IMR-90 (cell line): ENCODE measurements around the gene UTF1. TPM values are rescaled to one million over a fixed set of nuclear protein-coding genes. Genes with fewer than 3 reads are reported as not detected.

Experiments used
- ATAC-seq: fragments of 200-7000 bp; cut with Tn5 transposase; 2 replicates; pipeline ENCODE4 v1.9.1; 2020; ENCODE audit warnings: low read depth, mild to moderate bottlenecking, moderate library complexity
- BruUV-seq: library from RNA; stranded (reverse); fragments of 400-500 nt; replicated peaks from 2 replicates; lab custom pipeline; 2021; lab: Mats Ljungman, UMichigan
- CTCF ChIA-PET: fragments of 300-600 bp; formaldehyde crosslinking; extraction: SDS; loops from one replicate; lab custom pipeline; 2021; ENCODE audit warnings: antibody characterized with exemption; lab: Yijun Ruan, JAX
- POLR2A ChIA-PET: fragments of 300-600 bp; sonication (Branson Sonifier 250); formaldehyde crosslinking; loops from one replicate; lab custom pipeline; 2022; ENCODE audit warnings: antibody characterized with exemption; ENCODE audit not compliant: unreplicated experiment; lab: Charles Lee
- DNase-seq: peaks from one replicate; pipeline ENCODE4 v3.0.0; 2013
- H2AFZ ChIP-seq: replicated peaks from 2 replicates; pipeline ENCODE3; 2013; ENCODE audit warnings: low read length, mild to moderate bottlenecking; ENCODE audit not compliant: poor library complexity
- H2AK5ac ChIP-seq: 2 replicates; pipeline ENCODE4 v1.6.1; 2013; ENCODE audit warnings: low read depth, low read length, inconsistent platforms
- H2AK9ac ChIP-seq: replicated peaks from 2 replicates; pipeline ENCODE3; 2013; ENCODE audit warnings: mild to moderate bottlenecking, low read depth, low read length, moderate library complexity; ENCODE audit not compliant: poor library complexity
- H2BK120ac ChIP-seq: 2 replicates; pipeline ENCODE4 v1.6.1; 2013; ENCODE audit warnings: low read depth, low read length, inconsistent platforms
- H2BK15ac ChIP-seq: 3 replicates; pipeline ENCODE4 v1.6.1; 2013; ENCODE audit warnings: low read depth, low read length, inconsistent platforms
- H2BK20ac ChIP-seq: 2 replicates; pipeline ENCODE4 v1.6.1; 2013; ENCODE audit warnings: low read depth, mild to moderate bottlenecking, inconsistent platforms, low read length, moderate library complexity
- H2BK5ac ChIP-seq: 2 replicates; pipeline ENCODE4 v1.6.1; 2013; ENCODE audit warnings: mild to moderate bottlenecking, low read depth, low read length, inconsistent platforms; ENCODE audit not compliant: poor library complexity, severe bottlenecking
- H3K14ac ChIP-seq: replicated peaks from 2 replicates; pipeline ENCODE4 v1.6.1; 2013; ENCODE audit warnings: low read depth, low read length, inconsistent platforms
- H3K18ac ChIP-seq: 2 replicates; pipeline ENCODE4 v1.6.1; 2013; ENCODE audit warnings: low read depth, low read length, control low read depth
- H3K23ac ChIP-seq: 2 replicates; pipeline ENCODE4 v1.6.1; 2013; ENCODE audit warnings: low read depth, low read length, inconsistent platforms
- H3K27ac ChIP-seq: 2 replicates; pipeline ENCODE4 v1.5.1; 2013; ENCODE audit warnings: mild to moderate bottlenecking, control low read depth, low read length; ENCODE audit not compliant: insufficient read depth
- H3K27me3 ChIP-seq: 2 replicates; pipeline ENCODE4 v1.6.1; 2013; ENCODE audit warnings: low read length; ENCODE audit not compliant: control insufficient read depth, insufficient read depth
- H3K36me3 ChIP-seq: 2 replicates; pipeline ENCODE4 v1.6.1; 2013; ENCODE audit warnings: low read length, mixed read lengths; ENCODE audit not compliant: control insufficient read depth, insufficient read depth
- H3K4ac ChIP-seq: 2 replicates; pipeline ENCODE4 v1.6.1; 2013; ENCODE audit warnings: low read depth, low read length, inconsistent platforms
- H3K4me1 ChIP-seq: 2 replicates; pipeline ENCODE4 v1.6.1; 2013; ENCODE audit warnings: low read length, mixed read lengths; ENCODE audit not compliant: control insufficient read depth, insufficient read depth
- H3K4me2 ChIP-seq: 2 replicates; pipeline ENCODE4 v1.6.1; 2013; ENCODE audit warnings: low read depth, mild to moderate bottlenecking, control low read depth, low read length, moderate library complexity
- H3K4me3 ChIP-seq: 2 replicates; pipeline ENCODE4 v1.5.1; 2013; ENCODE audit warnings: low read depth, mild to moderate bottlenecking, control low read depth, low read length, moderate library complexity; ENCODE audit not compliant: insufficient read depth
- H3K56ac ChIP-seq: 2 replicates; pipeline ENCODE4 v1.6.1; 2013; ENCODE audit warnings: low read length, inconsistent platforms; ENCODE audit not compliant: insufficient read depth; ENCODE audit errors: extremely low read depth
- H3K79me1 ChIP-seq, 2 experiments: 2 replicates each; pipeline ENCODE4 v1.6.1; 2013; ENCODE audit warnings: low read length in 2 of 2, inconsistent platforms in 1 of 2, low read depth in 1 of 2
- H3K9ac ChIP-seq: 2 replicates; pipeline ENCODE4 v1.6.1; 2013; ENCODE audit warnings: low read depth, low read length, control low read depth
- H3K9me1 ChIP-seq: 2 replicates; pipeline ENCODE4 v1.6.1; 2013; ENCODE audit warnings: low read length, inconsistent platforms; ENCODE audit not compliant: insufficient read depth
- H3K9me3 ChIP-seq: 2 replicates; pipeline ENCODE4 v1.6.1; 2013; ENCODE audit warnings: low read length; ENCODE audit not compliant: control insufficient read depth, insufficient read depth
- H4K20me1 ChIP-seq: 2 replicates; pipeline ENCODE4 v1.6.1; 2013; ENCODE audit warnings: low read length, inconsistent platforms; ENCODE audit not compliant: insufficient read depth
- H4K5ac ChIP-seq: 2 replicates; pipeline ENCODE4 v1.6.1; 2013; ENCODE audit warnings: mild to moderate bottlenecking, low read depth, low read length, control low read depth
- H4K8ac ChIP-seq, 2 experiments: 2 replicates each; pipeline ENCODE4 v1.6.1; 2013; ENCODE audit warnings: low read depth in 2 of 2, low read length in 2 of 2, control low read depth in 1 of 2, inconsistent platforms in 1 of 2
- H4K91ac ChIP-seq: 2 replicates; pipeline ENCODE4 v1.6.1; 2013; ENCODE audit warnings: low read depth, low read length, inconsistent platforms; ENCODE audit not compliant: insufficient read depth
- BHLHE40 ChIP-seq: fragments of 150-350 bp; IDR thresholded peaks from 2 replicates; pipeline ENCODE4 v1.6.1; 2016; ENCODE audit warnings: mild to moderate bottlenecking, low read depth, low read length
- CEBPB ChIP-seq: IDR thresholded peaks from 2 replicates; pipeline ENCODE4 v1.6.1; 2012; ENCODE audit warnings: low read depth, low read length, improper control_type of control experiment
- FOS ChIP-seq: fragments of 150-350 bp; IDR thresholded peaks from 2 replicates; pipeline ENCODE4 v1.6.1; 2016; ENCODE audit warnings: low read depth, low read length
- MXI1 ChIP-seq: IDR thresholded peaks from 2 replicates; pipeline ENCODE4 v1.6.1; 2012; ENCODE audit warnings: low read depth, mild to moderate bottlenecking, low read length, moderate library complexity, borderline replicate concordance
- RAD21 ChIP-seq: IDR thresholded peaks from 2 replicates; pipeline ENCODE4 v1.6.1; 2012; ENCODE audit warnings: low read length, improper control_type of control experiment
- RCOR1 ChIP-seq: IDR thresholded peaks from 2 replicates; pipeline ENCODE4 v1.6.1; 2012; ENCODE audit warnings: mild to moderate bottlenecking, low read length, improper control_type of control experiment; ENCODE audit not compliant: insufficient replicate concordance
- SMC3 ChIP-seq: fragments of 150-350 bp; IDR thresholded peaks from 2 replicates; pipeline ENCODE4 v1.6.1; 2016; ENCODE audit warnings: low read depth, mild to moderate bottlenecking, antibody characterized with exemption, low read length, moderate library complexity
- WGBS, 2 experiments: methylation state at CpG; one replicate each; pipeline versions ENCODE4 v1.1.5 to v1.1.7; 2013; ENCODE audit warnings: missing lambda C conversion rate in 2 of 2; ENCODE audit not compliant: insufficient read length in 1 of 2; ENCODE audit errors: extremely low coverage in 2 of 2; 5-methylcytosine and 5-hydroxymethylcytosine counted together
- dilution Hi-C: fragments of 300-500 bp; cut with HindIII; formaldehyde crosslinking; loops from one replicate; pipeline ENCODE4 v1.14.3; 2018; ENCODE audit warnings: low sequenced_read_pairs; ENCODE audit not compliant: unreplicated experiment
- in situ Hi-C: fragments of 300-500 bp; cut with MboI; formaldehyde crosslinking; loops from 3 replicates; pipeline ENCODE4 v1.14.3; 2019; ENCODE audit warnings: low sequenced_read_pairs, inconsistent platforms, mixed read lengths
- intact Hi-C: fragments of 100-400 bp; cut with micrococcal nuclease; formaldehyde crosslinking; loops from 2 replicates; pipeline ENCODE4 v1.10.0; 2022
- polyA plus RNA-seq, 3 experiments: library from polyadenylated mRNA; depleted of rRNA; stranded (reverse); fragments of >200 nt; gene quantifications; 2 replicates each; pipeline ENCODE4 v1.2.3, GENCODE V29; 2012; ENCODE audit warnings: low replicate concordance in 1 of 3
- total RNA-seq: library from RNA; depleted of rRNA; stranded (reverse); fragments of >200 nt; gene quantifications from 2 replicates; pipeline ENCODE4 v1.2.3, GENCODE V29; 2012
- TF ChIP-seq, protein P1 (sequence below): conservative IDR thresholded peaks from 2 replicates; pipeline ENCODE4 v1.5.1; 2012; ENCODE audit warnings: mild to moderate bottlenecking, low read depth, low read length, improper control_type of control experiment

The UTF1 gene
- total and polyA plus RNA-seq, 2 of the 4 experiments (the other 2 are of a cell fraction), result not detected

DNA sequence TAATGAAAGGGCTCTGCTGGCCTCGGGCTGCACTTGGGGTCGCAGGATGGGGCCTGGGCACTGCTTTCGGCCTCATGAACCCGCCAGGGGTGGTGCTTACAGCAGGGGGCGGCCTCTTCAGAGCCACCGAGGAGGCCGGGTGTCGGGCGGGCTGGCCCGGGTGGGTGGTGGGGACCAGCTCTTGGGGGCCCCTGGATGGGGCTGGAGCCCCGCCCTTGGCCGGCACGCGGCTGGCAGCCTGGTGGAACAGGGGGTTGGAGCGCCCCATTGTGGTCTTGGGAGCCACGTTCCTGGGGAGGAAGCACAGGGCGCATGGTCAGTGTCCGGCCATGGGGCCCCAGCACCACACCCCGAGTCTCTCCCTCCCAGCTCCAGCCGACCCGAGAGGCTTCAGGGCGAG, 37.8 kb downstream of the UTF1 start:
- dilution Hi-C loops, result no loop called here
- Histone ChIP-seq H2BK20ac (no peak overlapping the region), H3K56ac (no peak overlapping the region), H2AK5ac (no peak overlapping the region), H3K79me1 (no peaks in the 10 kb centered on the region), H2BK120ac (no peak overlapping the region), H2BK15ac (no peak overlapping the region), H3K27me3 (no peaks in the 10 kb centered on the region; the same call in 1 of the 2 replicates), H4K20me1 (no peaks in the 10 kb centered on the region), H3K4me2 (no peak overlapping the region), H3K4ac (no peak overlapping the region), H2AK9ac (no peak overlapping the region), H3K9ac (no peak overlapping the region), H3K18ac (no peak overlapping the region), H3K27ac (no peak overlapping the region), H3K9me1 (no peaks in the 10 kb centered on the region), H2AFZ (no peak overlapping the region), H3K4me3 (no peak overlapping the region), H4K91ac (no peak overlapping the region), H3K36me3 (peaks cover 4% of the 10 kb centered on the region; the same call in 1 of the 2 replicates), H3K14ac (no peak overlapping the region), H2BK5ac (no peak overlapping the region), H3K9me3 (no peaks in the 10 kb centered on the region), H4K8ac (no peak overlapping the region), H3K4me1 (no peaks in the 10 kb centered on the region), H4K5ac (no peak overlapping the region), H3K23ac (no peak overlapping the region)
- ChIA-PET POLR2A (no interaction called here), CTCF (no interaction called here)
- 86% methylated on average over 11 of the region's 22 CpGs; no CpG with 5 or more reads in 1 of the 2 experiments for WGBS, 2 experiments
- no peak for DNase-seq
- no peak for TF ChIP-seq BHLHE40
- no peak for TF ChIP-seq RCOR1
- TF ChIP-seq, protein P1, sequence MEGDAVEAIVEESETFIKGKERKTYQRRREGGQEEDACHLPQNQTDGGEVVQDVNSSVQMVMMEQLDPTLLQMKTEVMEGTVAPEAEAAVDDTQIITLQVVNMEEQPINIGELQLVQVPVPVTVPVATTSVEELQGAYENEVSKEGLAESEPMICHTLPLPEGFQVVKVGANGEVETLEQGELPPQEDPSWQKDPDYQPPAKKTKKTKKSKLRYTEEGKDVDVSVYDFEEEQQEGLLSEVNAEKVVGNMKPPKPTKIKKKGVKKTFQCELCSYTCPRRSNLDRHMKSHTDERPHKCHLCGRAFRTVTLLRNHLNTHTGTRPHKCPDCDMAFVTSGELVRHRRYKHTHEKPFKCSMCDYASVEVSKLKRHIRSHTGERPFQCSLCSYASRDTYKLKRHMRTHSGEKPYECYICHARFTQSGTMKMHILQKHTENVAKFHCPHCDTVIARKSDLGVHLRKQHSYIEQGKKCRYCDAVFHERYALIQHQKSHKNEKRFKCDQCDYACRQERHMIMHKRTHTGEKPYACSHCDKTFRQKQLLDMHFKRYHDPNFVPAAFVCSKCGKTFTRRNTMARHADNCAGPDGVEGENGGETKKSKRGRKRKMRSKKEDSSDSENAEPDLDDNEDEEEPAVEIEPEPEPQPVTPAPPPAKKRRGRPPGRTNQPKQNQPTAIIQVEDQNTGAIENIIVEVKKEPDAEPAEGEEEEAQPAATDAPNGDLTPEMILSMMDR, result no peak
- TF ChIP-seq RAD21, result no peak
- no peak for TF ChIP-seq SMC3
- no peak for TF ChIP-seq CEBPB
- no peak for TF ChIP-seq MXI1
- TF ChIP-seq FOS, result no peak
- BruUV-seq, result no TSS peak
- intact Hi-C loops, result no loop called here
- no peak for ATAC-seq
- in situ Hi-C loops, result loop anchor here (25.0 kb wide), 1 partner anchor 606 kb away; no protein-coding TSS in a partner anchor
